Glutamatergic neuron (in vitro differentiated cells): ENCODE data around the gene ABHD1. TPM values are rescaled to one million over a fixed set of nuclear protein-coding genes. Genes with fewer than 3 reads are reported as not detected.

Experiments used
- DNase-seq: peaks from one replicate; pipeline ENCODE4 v3.0.0; 2022
- H3K27ac Mint-ChIP-seq: one replicate; pipeline ENCODE4 v1.8.0; 2020; ENCODE audit warnings: mild to moderate bottlenecking, mixed read lengths, inconsistent platforms; ENCODE audit not compliant: unreplicated experiment
- H3K27me3 Mint-ChIP-seq: one replicate; pipeline ENCODE4 v1.8.0; 2020; ENCODE audit warnings: mild to moderate bottlenecking, moderate library complexity, mixed read lengths, inconsistent platforms; ENCODE audit not compliant: unreplicated experiment
- H3K36me3 Mint-ChIP-seq: one replicate; pipeline ENCODE4 v1.8.0; 2020; ENCODE audit warnings: mild to moderate bottlenecking, mixed read lengths, inconsistent platforms; ENCODE audit not compliant: unreplicated experiment
- H3K4me1 Mint-ChIP-seq: one replicate; pipeline ENCODE4 v1.8.0; 2020; ENCODE audit warnings: mild to moderate bottlenecking, low read depth, mixed read lengths, inconsistent platforms; ENCODE audit not compliant: unreplicated experiment
- H3K4me3 Mint-ChIP-seq: one replicate; pipeline ENCODE4 v1.8.0; 2020; ENCODE audit warnings: mild to moderate bottlenecking, mixed read lengths, inconsistent platforms; ENCODE audit not compliant: unreplicated experiment
- H3K9me3 Mint-ChIP-seq: one replicate; pipeline ENCODE4 v1.8.0; 2020; ENCODE audit warnings: mild to moderate bottlenecking, moderate library complexity, mixed read lengths, inconsistent platforms; ENCODE audit not compliant: unreplicated experiment
- CTCF ChIP-seq: fragments of 200-600 bp; sonication (generic); IDR thresholded peaks from one replicate; pipeline ENCODE4 v1.5.0; 2021; ENCODE audit not compliant: partially characterized antibody, unreplicated experiment
- total RNA-seq: library from RNA; stranded (reverse); fragmentation: NEBNext Ultra II Directional; extraction: Animal tissue kit (Norgen Biotek cat#: 25700); gene quantifications from one replicate; pipeline ENCODE4 v1.2.1, GENCODE V29; 2021; ENCODE audit not compliant: unreplicated experiment

Gene ABHD1
- total RNA-seq, 1 donor from 2014 or later = not detected

DNA sequence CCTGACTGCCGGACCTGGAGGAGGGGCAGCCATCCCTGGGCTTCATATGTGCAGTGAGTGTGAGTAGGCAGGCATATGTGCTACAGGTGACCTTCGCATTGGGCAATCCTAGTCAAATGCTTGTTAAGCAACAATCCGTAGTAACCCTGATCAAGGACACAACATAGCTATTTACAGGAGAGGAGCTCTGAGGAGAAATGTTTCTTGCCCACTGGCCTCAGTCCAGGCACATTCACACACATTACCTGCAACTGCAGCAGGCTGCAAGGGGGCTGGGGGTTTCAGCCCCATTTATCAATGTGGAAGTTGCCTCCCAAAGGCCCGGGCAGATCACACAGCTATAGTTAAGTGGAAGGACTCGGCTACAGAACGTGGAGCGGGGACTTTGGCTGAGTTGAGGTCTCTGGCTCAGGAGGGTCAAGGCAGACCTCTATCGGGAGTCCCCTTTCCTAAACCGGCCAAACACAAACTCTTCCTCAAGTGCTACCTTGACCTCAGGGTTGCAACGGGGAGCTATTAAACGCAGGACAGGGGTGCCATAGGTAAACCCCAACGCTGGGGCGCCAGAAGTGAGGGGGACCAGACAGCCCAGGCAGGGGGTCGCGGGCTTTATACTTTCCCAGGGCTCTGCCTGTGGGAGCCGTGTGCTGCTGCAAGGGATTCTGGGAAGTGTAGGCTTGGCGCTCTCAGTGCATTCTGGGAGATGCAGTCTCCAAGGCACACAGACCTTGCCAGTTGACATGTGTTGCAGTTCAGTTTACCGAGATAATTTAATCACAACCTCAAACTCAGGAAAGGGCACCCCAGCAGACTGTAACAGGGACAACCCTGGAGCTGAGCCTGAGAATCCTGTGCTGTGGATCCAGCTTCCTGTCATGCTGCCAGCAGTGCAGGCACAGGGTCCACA, 27.6 kb upstream of the ABHD1 start:
- H3K9me3 Mint-ChIP-seq = peaks cover 7% of the 10 kb centered on the region
- TF ChIP-seq CTCF = no peak
- H3K27me3 Mint-ChIP-seq = peaks cover 6% of the 10 kb centered on the region
- peak overlapping the region; percentile 75 for H3K4me3 Mint-ChIP-seq
- DNase-seq = peak; percentile 66
- peak overlapping the region; percentile 6 for H3K27ac Mint-ChIP-seq
- H3K4me1 Mint-ChIP-seq = peaks cover 7% of the 10 kb centered on the region
- H3K36me3 Mint-ChIP-seq = no peaks in the 10 kb centered on the region

DNA sequence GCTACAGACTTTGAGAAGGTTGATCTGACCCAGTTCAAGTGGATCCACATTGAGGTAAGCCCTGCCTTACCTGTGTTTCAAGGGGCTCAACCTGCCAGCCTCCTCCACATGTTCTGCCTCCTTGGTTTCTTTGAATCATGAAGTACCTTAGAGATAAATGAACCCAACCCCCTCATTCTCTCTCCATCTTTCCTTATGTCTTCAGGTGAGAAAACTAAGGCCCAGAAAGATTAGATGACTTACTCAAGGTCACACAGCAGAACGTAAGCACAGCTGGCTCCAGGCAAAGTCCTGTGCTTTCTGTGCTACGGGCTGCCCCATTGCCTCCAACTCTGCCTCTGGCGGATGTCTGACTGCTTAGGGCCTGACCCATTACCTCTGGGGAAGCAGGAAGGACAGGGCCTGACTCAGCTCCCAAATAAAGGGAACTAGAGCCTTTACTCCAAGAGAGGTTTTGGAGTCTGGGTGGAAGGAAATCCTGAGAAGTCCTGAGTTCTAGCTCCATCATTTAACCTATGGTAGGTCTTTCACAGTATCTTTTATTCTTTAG, 26.8 kb upstream of the ABHD1 start:
- H3K4me3 Mint-ChIP-seq = peak overlapping the region; percentile 75
- H3K36me3 Mint-ChIP-seq = no peaks in the 10 kb centered on the region
- H3K27ac Mint-ChIP-seq = no peak overlapping the region
- peaks cover 6% of the 10 kb centered on the region for H3K4me1 Mint-ChIP-seq
- peaks cover 6% of the 10 kb centered on the region for H3K27me3 Mint-ChIP-seq
- peaks cover 5% of the 10 kb centered on the region for H3K9me3 Mint-ChIP-seq
- DNase-seq = no peak
- TF ChIP-seq CTCF = no peak

GRCh38 chr2:27097341-27097740, 26.3 kb upstream of the ABHD1 start:
- Mint-ChIP-seq H3K27ac (peak overlapping the region; percentile 43), H3K4me3 (no peak overlapping the region), H3K36me3 (no peaks in the 10 kb centered on the region), H3K9me3 (peaks cover 5% of the 10 kb centered on the region), H3K27me3 (peaks cover 6% of the 10 kb centered on the region), H3K4me1 (peaks cover 3% of the 10 kb centered on the region)
- DNase-seq = no peak
- TF ChIP-seq CTCF = no peak

GRCh38 chr2:27099334-27099955, 24.2 kb upstream of the ABHD1 start:
- Mint-ChIP-seq H3K9me3 (peaks cover 5% of the 10 kb centered on the region), H3K4me1 (peaks cover 3% of the 10 kb centered on the region), H3K4me3 (no peak overlapping the region), H3K36me3 (no peaks in the 10 kb centered on the region), H3K27me3 (peaks cover 6% of the 10 kb centered on the region), H3K27ac (no peak overlapping the region)
- no peak for TF ChIP-seq CTCF
- no peak for DNase-seq
